Ramos (cell line): ENCODE data around the gene MLANA.

Experiments
- in situ Hi-C: fragments of 300-500 bp; cut with MboI; formaldehyde crosslinking; loops from one replicate; pipeline ENCODE4 v1.14.3; 2022; ENCODE audit warnings: low sequenced_read_pairs; ENCODE audit not compliant: unreplicated experiment

Gene MLANA

DNA sequence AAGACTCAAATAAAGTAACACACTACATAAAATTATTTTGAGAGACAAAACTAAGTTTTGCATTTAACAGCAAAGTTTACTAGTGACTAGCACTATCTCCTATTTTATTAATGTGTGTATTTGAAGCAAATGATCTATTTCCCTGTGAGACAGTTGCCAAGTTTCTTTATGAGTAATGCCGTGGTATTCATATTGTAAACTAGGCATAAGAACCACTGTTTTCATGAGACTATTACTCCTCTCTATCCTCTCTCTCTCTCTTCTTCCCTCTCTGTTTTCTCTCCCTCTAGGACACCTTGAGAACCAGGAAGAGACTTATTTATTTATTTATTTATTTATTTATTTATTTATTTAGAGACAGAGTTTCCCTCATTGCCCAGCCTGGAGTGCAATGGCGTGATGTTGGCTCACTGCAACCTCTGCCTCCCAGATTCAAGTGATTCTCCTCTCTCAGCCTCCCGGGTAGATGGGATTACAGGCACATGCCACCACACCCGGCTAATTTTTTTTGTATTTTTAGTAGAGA, 61.1 kb downstream of the MLANA start:
- in situ Hi-C loops: no loop called here

DNA sequence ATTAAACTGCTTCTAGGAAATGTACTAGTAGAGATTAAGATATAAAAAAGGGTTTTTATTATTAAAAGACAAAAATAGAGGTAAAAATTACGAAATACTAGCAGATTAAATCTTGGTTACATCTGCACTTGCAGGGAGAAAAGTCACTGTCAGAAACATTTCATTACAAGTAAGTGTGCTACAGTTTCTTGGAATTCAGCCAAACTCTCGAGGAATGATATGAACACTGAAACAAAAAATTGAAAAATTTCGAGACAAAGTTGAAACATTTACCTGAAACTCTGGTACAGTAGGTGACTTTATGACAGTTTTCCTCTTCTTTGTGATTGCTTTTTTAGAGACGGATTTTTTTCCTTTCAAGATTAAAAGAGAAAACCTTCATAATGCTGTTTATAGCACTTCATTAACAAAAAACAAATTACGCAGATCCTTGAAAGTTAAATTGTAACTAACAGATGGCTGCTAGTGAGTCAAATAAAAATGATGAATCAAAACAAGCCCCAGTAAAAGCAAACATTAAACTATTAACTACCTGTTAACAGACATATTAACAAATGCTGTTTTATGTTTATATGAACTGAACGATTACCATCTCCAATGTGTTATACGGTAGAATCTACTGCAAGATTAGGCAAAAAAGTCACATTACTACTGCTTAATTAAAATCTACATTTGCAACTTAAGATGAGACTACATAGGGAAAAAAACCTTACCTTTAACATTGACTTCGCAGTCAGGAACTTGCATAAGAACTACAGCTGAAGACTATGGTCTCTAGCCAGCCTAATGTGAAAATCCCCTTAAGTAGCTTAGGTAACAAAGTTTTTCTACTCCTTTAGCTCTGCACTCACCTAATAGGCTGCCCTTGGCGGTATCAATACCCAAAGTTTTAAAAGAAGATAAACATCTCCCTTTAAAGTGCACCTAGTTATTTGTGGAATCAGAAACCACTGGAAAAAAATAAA, 63.3 kb downstream of the MLANA start:
- in situ Hi-C loops: no loop called here

DNA sequence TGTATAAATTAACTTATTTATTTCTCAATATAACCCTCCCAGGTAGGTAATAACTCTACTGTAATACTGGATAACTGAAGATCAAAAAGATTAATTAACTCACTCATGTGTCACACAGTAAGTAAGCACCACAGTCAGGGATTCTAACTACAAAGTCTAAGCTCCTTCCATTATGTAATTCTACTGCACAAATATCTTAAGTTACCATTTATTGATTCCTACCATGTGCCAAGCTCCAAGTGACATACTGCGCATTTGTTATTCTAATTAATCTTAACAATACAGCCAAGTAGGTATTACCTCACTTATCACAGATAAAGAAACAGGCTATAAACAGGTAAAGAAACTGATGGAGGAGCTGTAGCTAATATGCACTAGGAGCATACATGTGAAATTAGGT, 66.5 kb downstream of the MLANA start:
- in situ Hi-C loops: no loop called here

DNA sequence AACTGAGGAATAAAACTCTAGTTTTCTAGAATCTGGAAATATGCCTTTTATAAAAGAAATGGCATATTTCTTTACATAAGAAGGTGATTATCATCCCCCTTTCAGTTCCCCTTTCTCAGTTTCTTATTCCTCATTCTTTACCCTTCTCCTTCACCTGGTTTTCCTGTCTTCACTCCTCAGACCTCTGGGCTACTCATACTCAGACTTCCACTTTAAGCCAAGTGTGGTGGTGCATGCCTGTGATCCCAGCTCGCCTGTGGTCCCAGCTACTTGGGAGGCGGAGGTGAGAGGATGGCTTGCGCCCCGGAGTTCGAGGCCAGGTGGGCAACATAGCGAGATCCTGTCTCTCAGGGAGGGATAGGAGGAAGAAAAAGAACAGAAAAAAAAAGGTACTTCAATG, 67.6 kb downstream of the MLANA start:
- in situ Hi-C loops: no loop called here
